SU-DHL-6 (cell line): ENCODE measurements around the gene TMEM127.
"Not testable (repeated sequence)": the region's sequence is repeated elsewhere in the genome, so short reads cannot be mapped to it uniquely, and the experiment has no call there.

Source experiments
- H2AFZ ChIP-seq: fragments of 200-600 bp; sonication (generic); 2 replicates; pipeline ENCODE4 v1.6.1; 2014; ENCODE audit warnings: low read depth, mild to moderate bottlenecking, moderate library complexity, mixed read lengths, antibody characterized with exemption, low read length; ENCODE audit not compliant: severe bottlenecking
- H3F3A ChIP-seq: fragments of 200-600 bp; shearing (Covaris generic); 2 replicates; pipeline ENCODE4 v1.6.0; 2016; ENCODE audit warnings: antibody characterized with exemption, mild to moderate bottlenecking; ENCODE audit not compliant: insufficient read depth
- H3K27ac ChIP-seq: fragments of 200-600 bp; sonication (generic); 2 replicates; pipeline ENCODE4 v1.5.1; 2016; ENCODE audit warnings: low read depth, mild to moderate bottlenecking, low read length, moderate library complexity, mixed read lengths
- H3K27me3 ChIP-seq: fragments of 200-600 bp; sonication (generic), shearing (Covaris generic); 2 replicates; pipeline ENCODE4 v1.6.0; 2014; ENCODE audit warnings: mild to moderate bottlenecking, low read length
- H3K36me3 ChIP-seq: fragments of 200-600 bp; sonication (generic); 2 replicates; pipeline ENCODE4 v1.6.1; 2014; ENCODE audit warnings: mild to moderate bottlenecking, low read length, mixed read lengths
- H3K4me2 ChIP-seq: fragments of 300-600, 200-600 bp; shearing (Covaris generic), sonication (generic); 2 replicates; pipeline ENCODE4 v1.6.0; 2014; ENCODE audit warnings: low read length, low read depth, mild to moderate bottlenecking; ENCODE audit not compliant: poor library complexity, severe bottlenecking
- H3K4me3 ChIP-seq: fragments of 200-600 bp; sonication (generic); 2 replicates; pipeline ENCODE4 v1.5.1; 2014; ENCODE audit warnings: antibody characterized with exemption, low read length, mild to moderate bottlenecking, mixed read lengths; ENCODE audit not compliant: insufficient read depth, poor library complexity, severe bottlenecking
- H3K79me2 ChIP-seq: fragments of 200-600 bp; sonication (generic); 2 replicates; pipeline ENCODE4 v1.6.1; 2014; ENCODE audit warnings: mild to moderate bottlenecking, low read length, moderate library complexity; ENCODE audit not compliant: insufficient read depth
- H3K9ac ChIP-seq: fragments of 200-600 bp; sonication (generic); 2 replicates; pipeline ENCODE4 v1.7.0; 2014; ENCODE audit warnings: mild to moderate bottlenecking, low read length
- H3K9me2 ChIP-seq: fragments of 200-600 bp; sonication (generic); replicated peaks from 2 replicates; pipeline ENCODE4 v1.6.1; 2014; ENCODE audit warnings: low read length; ENCODE audit not compliant: insufficient read depth
- H3K9me3 ChIP-seq: fragments of 200-600 bp; sonication (generic); 2 replicates; pipeline ENCODE4 v1.6.1; 2014; ENCODE audit warnings: low read length, mixed read lengths; ENCODE audit not compliant: insufficient read depth
- H4K20me1 ChIP-seq: fragments of 200-600 bp; sonication (generic); 2 replicates; pipeline ENCODE4 v1.6.1; 2014; ENCODE audit warnings: low read depth, mild to moderate bottlenecking, antibody characterized with exemption, low read length, moderate library complexity, mixed read lengths
- EZH2phosphoT487 ChIP-seq: fragments of 200-600 bp; sonication (generic), shearing (Covaris generic); conservative IDR thresholded peaks from 2 replicates; pipeline ENCODE4 v1.6.1; 2018; ENCODE audit warnings: mild to moderate bottlenecking, antibody characterized with exemption, low read length, moderate library complexity, mixed read lengths
- TF ChIP-seq, protein P1 (sequence below): fragments of 200-600 bp; sonication (generic); IDR thresholded peaks from one replicate; pipeline ENCODE4 v1.5.1; 2017; ENCODE audit warnings: antibody characterized with exemption, mild to moderate bottlenecking, low read length, moderate library complexity; ENCODE audit not compliant: insufficient read depth, poor library complexity, severe bottlenecking

The TMEM127 gene

DNA sequence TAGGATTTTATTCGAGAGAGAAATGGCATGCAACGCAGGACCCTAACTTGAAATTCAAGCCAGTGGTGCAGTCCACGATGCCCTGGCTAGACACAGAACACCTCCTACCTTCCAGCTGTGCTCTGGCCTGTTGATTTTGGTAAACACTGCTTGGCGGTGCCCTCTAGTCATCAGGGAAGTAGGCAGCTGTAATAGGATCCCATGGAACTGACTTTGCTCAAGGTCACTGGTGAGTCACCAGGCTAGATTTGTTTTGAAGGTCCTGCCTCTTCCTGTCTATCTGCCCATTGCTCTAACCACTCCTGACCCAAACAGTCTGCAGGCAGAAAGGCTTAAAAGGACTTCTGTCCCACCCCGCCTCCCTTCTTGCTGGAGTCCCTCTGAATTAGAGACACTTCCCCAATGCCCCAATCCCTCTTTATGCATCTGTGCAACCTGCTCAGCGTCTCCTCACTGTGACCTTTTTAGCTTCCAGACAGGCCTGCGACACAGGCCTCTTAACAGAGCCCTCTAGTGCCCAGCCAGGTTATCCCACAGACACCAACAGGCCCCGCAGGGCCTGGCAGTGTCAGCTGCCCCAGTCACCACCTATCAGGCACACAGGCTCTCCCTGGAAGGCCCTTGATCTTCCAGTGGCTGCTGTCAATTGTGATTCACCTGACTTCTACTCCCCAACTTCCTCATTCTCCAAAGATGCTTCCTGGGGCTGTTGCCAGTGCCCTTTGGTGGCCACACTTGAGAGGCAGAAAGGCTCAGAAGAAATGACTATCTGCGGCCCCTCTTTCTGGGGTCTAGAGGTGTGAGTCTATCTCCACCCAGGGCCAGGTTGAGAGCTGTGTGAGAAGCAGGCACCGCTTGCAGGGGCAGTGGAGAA is 5.2 kb downstream of the TMEM127 start:
- no peak overlapping the region for H3K4me3 ChIP-seq
- H3K9me3 ChIP-seq = no peaks in the 10 kb centered on the region
- no peaks in the 10 kb centered on the region for H3K9me2 ChIP-seq
- no peak overlapping the region for H3K4me2 ChIP-seq
- H3K27ac ChIP-seq = no peak overlapping the region
- TF ChIP-seq EZH2phosphoT487 = no peak
- TF ChIP-seq, protein P1, sequence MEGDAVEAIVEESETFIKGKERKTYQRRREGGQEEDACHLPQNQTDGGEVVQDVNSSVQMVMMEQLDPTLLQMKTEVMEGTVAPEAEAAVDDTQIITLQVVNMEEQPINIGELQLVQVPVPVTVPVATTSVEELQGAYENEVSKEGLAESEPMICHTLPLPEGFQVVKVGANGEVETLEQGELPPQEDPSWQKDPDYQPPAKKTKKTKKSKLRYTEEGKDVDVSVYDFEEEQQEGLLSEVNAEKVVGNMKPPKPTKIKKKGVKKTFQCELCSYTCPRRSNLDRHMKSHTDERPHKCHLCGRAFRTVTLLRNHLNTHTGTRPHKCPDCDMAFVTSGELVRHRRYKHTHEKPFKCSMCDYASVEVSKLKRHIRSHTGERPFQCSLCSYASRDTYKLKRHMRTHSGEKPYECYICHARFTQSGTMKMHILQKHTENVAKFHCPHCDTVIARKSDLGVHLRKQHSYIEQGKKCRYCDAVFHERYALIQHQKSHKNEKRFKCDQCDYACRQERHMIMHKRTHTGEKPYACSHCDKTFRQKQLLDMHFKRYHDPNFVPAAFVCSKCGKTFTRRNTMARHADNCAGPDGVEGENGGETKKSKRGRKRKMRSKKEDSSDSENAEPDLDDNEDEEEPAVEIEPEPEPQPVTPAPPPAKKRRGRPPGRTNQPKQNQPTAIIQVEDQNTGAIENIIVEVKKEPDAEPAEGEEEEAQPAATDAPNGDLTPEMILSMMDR = no peak
- peaks cover 80% of the 10 kb centered on the region for H3K79me2 ChIP-seq
- H3K36me3 ChIP-seq = no peaks in the 10 kb centered on the region
- no peaks in the 10 kb centered on the region for H4K20me1 ChIP-seq
- H3K9ac ChIP-seq = no peak overlapping the region
- no peaks in the 10 kb centered on the region for H3K27me3 ChIP-seq
- H3F3A ChIP-seq = no peaks in the 10 kb centered on the region
- H2AFZ ChIP-seq = no peak overlapping the region

DNA sequence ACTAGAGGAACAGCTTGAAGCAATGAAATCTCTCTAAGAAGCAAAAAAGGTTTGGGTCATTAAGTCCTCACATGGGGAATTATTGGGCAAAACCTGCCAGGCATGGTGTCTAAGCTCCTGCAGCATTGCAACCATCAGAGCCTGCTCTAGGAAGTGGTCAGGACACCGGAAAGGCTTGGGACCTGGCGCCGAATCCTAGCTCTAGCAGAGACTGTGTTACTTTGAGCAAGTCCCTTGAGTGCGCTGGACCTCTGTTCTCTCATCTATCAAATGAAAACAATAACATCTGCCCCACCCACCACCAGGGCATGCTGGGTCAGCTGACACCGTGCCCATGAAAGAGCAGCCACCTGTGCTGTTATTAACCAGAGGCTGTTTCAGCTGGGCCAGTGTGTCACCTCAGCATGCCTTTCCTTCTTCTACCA is 6.3 kb downstream of the TMEM127 start:
- no peaks in the 10 kb centered on the region for H4K20me1 ChIP-seq
- TF ChIP-seq, protein P1 = no peak
- TF ChIP-seq EZH2phosphoT487 = no peak
- no peaks in the 10 kb centered on the region for H3K9me2 ChIP-seq
- no peaks in the 10 kb centered on the region for H3K27me3 ChIP-seq
- no peak overlapping the region for H3K9ac ChIP-seq
- H3F3A ChIP-seq = no peaks in the 10 kb centered on the region
- no peak overlapping the region for H3K4me2 ChIP-seq
- H2AFZ ChIP-seq = no peak overlapping the region
- no peak overlapping the region for H3K4me3 ChIP-seq
- H3K27ac ChIP-seq = no peak overlapping the region
- H3K79me2 ChIP-seq = peaks cover 69% of the 10 kb centered on the region
- H3K9me3 ChIP-seq = no peaks in the 10 kb centered on the region
- H3K36me3 ChIP-seq = no peaks in the 10 kb centered on the region

DNA sequence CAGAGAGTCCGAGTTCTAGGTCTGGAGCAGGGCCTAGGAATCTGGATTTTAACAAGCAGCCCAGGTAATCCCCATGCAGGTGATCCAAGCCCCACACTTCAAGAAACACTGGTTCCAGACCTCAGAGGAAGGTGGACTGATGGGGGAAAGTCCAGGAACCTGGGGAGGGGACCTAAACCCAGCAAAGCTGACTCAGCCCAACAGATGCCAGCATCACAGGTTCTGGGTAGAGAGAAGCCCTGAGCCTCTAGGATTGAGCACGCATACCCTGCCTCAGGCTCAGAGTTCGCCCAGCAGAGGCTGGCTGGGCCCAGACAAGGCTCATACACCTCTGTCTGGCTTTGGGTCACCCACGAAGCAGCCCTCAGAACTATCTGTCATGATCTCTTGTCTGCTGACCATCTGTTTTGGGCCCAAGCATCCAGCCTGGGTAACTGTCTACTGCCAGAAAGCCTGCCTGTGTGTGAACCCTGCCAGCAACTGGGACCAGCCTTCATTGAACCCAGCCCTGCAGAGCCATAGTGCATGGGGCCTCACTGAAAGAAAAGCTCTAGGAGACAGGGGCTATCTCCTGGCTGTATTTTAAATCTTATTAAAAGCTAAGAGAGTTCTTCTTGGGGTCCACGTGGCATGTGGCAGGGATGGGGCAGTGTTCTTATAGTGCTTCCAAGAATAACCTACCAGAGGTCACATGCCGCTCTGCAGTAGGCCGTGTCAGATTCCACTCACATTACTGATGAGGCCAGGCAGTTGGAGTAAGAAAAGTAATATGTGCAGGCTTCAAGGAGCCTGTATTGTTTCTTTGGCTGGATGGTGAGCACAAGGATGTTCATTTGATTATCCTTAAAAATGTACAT is 7.4 kb downstream of the TMEM127 start:
- Histone ChIP-seq H3K79me2 (peaks cover 58% of the 10 kb centered on the region), H3F3A (no peaks in the 10 kb centered on the region), H3K9me3 (no peaks in the 10 kb centered on the region), H3K4me3 (no peak overlapping the region), H3K4me2 (no peak overlapping the region), H3K36me3 (0 out of 2 replicates have a peak, but pooled peaks cover 2% of the 10 kb centered on the region), H3K27ac (no peak overlapping the region), H2AFZ (no peak overlapping the region), H4K20me1 (no peaks in the 10 kb centered on the region), H3K27me3 (no peaks in the 10 kb centered on the region), H3K9me2 (no peaks in the 10 kb centered on the region), H3K9ac (no peak overlapping the region)
- TF ChIP-seq EZH2phosphoT487 = no peak
- TF ChIP-seq, protein P1 = no peak

GRCh38 chr2:96257744-96258143 is 8.1 kb downstream of the TMEM127 start:
- not testable (repeated sequence) for H3K9me2 ChIP-seq, H2AFZ ChIP-seq, H3K36me3 ChIP-seq, H3K9ac ChIP-seq, H4K20me1 ChIP-seq, H3K4me3 ChIP-seq, H3F3A ChIP-seq, H3K9me3 ChIP-seq, H3K27me3 ChIP-seq, H3K4me2 ChIP-seq, H3K27ac ChIP-seq
- peaks cover 52% of the 10 kb centered on the region for H3K79me2 ChIP-seq
